LNCAP (cell line): ENCODE results near the gene CDC25C.

Experiments used
- TF ChIP-seq, protein P1 (sequence below): fragments of 450-650 bp; IDR thresholded peaks from 2 replicates; pipeline ENCODE4 v1.5.1; 2017; ENCODE audit warnings: mild to moderate bottlenecking

Gene CDC25C

DNA sequence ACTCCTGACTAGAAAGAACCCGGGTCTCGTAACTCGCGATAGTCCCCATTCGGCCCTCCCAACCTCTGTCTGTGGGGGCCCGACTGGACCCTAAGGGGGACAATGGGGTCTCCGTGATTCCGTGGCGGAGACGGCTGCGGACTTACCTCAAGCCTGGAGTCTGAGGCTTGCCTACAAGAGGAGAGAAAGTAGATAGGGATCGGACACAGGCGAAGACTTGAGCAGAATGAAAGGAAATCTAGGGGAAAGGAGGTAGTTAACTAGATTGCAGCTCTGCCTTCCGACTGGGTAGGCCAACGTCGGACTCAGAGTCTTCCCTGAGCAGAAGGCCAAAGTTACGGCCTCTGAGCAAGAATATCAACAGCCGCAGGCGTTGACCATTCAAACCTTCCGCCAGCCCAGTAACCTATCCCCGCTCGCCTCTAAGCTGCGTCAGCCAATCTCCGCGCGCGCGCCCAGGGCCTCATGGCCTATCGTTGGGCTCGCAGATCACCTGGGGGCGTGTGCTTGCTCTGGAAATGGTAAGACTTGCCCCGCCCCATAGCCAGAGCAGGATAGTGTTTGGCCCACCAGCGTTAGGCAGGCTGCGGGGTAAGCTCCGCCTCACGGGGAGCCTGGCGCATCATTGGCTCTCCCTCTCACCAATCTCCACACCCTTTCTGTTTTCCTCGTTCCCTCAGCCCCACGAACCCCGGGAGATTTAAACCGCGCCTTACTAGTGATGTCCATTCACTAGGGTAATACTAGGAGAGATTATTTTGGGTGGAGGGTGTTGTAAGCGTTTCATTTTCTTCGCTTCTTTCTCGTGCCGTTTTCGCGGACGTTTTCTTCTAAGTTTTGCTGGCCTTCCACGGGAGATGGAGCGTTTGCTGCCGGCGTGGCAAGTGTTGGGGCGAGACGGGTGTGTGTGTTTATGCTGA is at the start of gene CDC25C:
Gene CDC25C, minus strand, starts transcription at position 356 of the 920 bp plus-strand sequence. CDS start 624 bp downstream, outside the sequence.
- TF ChIP-seq, protein P1, sequence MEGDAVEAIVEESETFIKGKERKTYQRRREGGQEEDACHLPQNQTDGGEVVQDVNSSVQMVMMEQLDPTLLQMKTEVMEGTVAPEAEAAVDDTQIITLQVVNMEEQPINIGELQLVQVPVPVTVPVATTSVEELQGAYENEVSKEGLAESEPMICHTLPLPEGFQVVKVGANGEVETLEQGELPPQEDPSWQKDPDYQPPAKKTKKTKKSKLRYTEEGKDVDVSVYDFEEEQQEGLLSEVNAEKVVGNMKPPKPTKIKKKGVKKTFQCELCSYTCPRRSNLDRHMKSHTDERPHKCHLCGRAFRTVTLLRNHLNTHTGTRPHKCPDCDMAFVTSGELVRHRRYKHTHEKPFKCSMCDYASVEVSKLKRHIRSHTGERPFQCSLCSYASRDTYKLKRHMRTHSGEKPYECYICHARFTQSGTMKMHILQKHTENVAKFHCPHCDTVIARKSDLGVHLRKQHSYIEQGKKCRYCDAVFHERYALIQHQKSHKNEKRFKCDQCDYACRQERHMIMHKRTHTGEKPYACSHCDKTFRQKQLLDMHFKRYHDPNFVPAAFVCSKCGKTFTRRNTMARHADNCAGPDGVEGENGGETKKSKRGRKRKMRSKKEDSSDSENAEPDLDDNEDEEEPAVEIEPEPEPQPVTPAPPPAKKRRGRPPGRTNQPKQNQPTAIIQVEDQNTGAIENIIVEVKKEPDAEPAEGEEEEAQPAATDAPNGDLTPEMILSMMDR: no peak

DNA sequence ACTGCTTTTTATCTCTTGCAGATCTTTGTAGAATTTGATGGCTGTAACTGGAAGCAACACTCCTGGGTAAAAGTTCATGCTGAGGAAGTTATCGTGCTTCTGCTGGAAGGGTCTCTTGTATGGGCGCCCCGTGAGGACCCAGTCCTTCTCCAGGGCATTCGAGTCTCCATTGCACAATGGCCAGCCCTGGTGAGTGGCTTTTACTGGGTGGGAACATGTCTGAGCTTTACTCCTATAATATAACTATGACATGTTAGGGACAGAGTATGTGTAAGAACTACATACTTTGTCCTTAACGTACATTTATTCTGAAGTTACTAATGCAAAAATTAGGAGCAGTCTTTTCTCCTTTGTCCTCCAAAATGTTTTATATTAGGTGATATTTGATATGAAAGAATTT is 41.0 kb upstream of the CDC25C start:
- TF ChIP-seq, protein P1: no peak

DNA sequence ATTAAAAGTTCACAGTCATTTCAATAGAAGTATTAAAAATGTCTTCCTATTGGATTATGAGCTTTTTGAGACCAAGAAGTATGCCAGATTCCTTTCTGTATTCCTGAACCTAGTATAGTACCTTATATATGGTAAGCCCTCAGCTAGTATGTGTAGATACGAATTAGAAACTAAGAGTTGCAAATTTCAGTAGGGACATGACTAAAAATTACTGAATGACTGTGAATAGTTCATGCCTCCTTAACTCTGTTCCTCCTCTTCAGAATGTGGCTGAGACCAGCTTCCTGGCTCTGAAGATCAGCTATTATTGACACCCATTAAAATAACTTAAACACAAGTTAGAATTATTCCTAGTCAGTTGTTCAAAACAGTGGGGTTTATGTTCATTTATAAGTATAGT is 40.6 kb upstream of the CDC25C start:
- TF ChIP-seq, protein P1: no peak

DNA sequence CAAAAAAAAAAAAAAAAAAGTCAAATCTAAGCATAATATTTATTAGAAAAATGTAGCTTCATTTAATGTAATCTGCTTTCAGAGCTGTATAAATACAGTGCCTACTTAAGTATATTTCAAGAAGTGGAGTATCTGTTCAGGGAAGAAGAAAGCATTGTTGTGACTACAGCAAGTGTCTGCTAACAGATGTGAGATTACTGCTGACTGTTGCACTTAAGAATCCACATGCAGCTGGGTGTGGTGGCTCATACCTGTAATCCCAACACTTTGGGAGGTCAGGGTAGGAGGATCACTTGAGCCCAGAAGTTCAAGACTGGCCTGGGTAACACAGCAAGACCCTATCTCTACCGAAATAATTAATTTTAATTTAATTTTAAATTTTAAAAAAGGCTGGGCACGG is 39.9 kb upstream of the CDC25C start:
- TF ChIP-seq, protein P1: no peak

DNA sequence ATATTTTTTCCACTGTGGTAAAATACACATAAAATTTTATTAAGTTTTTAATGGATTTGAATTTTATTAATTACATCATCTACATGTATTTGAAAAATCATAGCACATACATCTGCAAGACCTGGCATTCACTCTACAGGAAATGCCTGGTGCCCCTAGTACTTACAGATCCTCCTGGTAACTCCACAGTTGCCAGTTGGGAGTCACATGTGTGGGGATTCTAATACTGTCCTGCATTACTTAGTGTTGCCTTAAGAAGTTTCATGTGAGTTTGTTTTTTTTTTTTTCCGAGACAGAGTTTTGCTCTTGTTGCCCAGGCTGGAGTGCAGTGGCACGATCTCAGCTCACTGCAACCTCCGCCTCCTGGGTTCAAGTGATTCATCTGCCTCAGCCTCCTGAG is 38.9 kb upstream of the CDC25C start:
- TF ChIP-seq, protein P1: no peak

DNA sequence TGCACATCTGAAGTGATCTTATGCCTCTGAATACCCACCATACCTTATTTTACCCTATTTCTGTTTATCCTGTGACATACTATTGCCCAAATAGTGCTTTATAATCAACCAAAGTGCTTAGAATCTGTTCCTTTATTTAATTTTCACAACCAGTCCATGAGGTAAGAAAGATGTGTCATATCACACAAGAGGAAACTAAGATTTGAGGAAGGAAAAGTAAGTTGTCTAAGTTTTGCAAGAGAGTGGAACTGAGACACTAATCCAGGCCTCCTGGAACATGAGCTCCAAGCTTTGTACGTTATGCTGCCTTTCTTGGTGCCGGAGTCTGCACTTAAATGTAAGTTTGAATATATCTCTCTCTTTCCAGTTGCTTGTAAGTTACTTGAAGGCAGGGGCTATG is 38.1 kb upstream of the CDC25C start:
- TF ChIP-seq, protein P1: no peak

DNA sequence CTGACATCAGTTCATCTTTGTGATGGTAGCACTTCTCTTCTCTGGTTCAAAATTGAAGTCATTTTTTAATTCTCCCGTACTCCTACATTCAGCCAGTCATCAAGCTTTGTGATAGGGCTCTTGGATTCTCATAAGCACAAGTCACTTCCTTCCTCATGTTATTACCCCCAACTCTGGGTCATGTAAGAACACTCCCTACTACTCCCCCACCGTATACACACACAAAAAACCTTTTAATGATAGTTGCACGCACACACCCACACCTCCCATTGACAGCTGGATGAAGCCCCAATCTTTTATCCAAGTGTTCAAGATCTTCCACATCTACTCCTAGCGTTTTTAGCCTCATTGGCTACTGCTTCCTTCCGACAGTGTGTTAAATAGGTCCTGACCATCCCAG is 37.7 kb upstream of the CDC25C start:
- TF ChIP-seq, protein P1: no peak
